Measurements from ENCODE around the gene SLC16A12.

DNA sequence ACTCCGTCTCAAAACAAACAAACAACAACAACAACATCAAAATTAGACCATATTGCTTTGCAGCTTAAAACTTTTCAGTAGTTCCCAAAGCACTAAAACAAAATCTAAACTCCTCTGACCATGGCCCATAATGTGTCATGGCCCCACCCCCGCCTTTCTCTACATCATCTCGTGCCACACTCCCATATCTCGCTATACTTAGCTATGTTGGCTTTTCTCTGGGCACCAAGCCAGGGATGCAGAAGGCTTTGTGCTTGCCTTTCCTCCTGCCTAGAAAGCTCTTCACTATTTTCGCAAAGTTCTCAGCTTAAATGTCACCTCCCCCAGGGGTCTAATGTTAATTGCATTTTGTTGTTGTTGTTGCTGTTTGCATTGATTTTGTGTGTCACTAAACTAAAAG, 15.1 kb upstream of the SLC16A12 start:
- TF ChIP-seq, protein P1, sequence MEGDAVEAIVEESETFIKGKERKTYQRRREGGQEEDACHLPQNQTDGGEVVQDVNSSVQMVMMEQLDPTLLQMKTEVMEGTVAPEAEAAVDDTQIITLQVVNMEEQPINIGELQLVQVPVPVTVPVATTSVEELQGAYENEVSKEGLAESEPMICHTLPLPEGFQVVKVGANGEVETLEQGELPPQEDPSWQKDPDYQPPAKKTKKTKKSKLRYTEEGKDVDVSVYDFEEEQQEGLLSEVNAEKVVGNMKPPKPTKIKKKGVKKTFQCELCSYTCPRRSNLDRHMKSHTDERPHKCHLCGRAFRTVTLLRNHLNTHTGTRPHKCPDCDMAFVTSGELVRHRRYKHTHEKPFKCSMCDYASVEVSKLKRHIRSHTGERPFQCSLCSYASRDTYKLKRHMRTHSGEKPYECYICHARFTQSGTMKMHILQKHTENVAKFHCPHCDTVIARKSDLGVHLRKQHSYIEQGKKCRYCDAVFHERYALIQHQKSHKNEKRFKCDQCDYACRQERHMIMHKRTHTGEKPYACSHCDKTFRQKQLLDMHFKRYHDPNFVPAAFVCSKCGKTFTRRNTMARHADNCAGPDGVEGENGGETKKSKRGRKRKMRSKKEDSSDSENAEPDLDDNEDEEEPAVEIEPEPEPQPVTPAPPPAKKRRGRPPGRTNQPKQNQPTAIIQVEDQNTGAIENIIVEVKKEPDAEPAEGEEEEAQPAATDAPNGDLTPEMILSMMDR (conservative IDR thresholded peaks at IDR 0.05): no peak
- TF ChIP-seq ZFX (IDR thresholded peaks at IDR 0.05): no peak

Data from C4-2B (cell line).